ENCODE measurements around the gene WDR1.

WDR1 gene

GRCh38 chr4:10113362-10114047 lies 3.1 kb downstream of the WDR1 start:
- H3K27ac Mint-ChIP-seq = peak overlapping the region; percentile 5
- no peaks in the 10 kb centered on the region for H3K27me3 Mint-ChIP-seq
- H3K36me3 Mint-ChIP-seq (ENCODE audit: low read depth) = peaks cover 83% of the 10 kb centered on the region
- intact Hi-C loops (cut with micrococcal nuclease) = no loop called here
- no peak overlapping the region for H3K4me3 Mint-ChIP-seq
- no peaks in the 10 kb centered on the region for H3K9me3 Mint-ChIP-seq
- peaks cover 90% of the 10 kb centered on the region for H3K4me1 Mint-ChIP-seq (ENCODE audit: low read depth)

DNA sequence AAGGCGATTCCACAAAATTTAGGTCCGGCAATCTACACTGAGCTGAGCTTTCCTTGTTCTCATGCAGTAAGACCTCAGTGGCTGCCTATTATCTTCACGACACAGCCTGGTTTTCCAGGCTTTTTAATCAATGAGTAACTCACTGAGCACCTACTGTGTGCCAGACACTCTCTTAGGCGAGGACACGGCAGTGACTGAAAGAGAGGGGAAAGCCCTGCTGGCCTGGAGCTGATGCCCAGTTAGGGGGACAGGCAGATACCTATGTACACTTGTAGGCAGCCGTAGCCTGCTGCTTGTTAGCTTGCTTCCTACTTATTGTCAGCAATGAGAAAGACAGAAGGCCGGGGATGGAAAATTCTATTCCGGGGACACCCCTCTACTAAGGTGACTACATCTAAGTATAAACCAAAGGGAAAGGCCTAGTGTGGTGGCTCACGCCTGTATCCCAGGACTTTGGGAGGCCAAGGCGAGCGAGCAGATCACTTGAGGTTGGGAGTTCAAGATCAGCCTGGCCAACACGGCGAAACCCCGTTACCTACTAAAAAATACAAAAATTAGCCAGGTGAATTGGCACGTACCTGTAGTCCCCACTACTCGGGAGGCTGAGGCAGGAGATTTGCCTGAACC lies 3.8 kb downstream of the WDR1 start:
- H3K36me3 Mint-ChIP-seq (ENCODE audit: low read depth) = peaks cover 91% of the 10 kb centered on the region
- no peak overlapping the region for H3K4me3 Mint-ChIP-seq
- peaks cover 90% of the 10 kb centered on the region for H3K4me1 Mint-ChIP-seq (ENCODE audit: low read depth)
- H3K27ac Mint-ChIP-seq = no peak overlapping the region
- H3K9me3 Mint-ChIP-seq = no peaks in the 10 kb centered on the region
- H3K27me3 Mint-ChIP-seq = no peaks in the 10 kb centered on the region
- intact Hi-C loops (cut with micrococcal nuclease) = no loop called here

- no peaks in the 10 kb centered on the region for H3K9me3 Mint-ChIP-seq
- H3K27ac Mint-ChIP-seq = peak overlapping the region; percentile 13
- H3K4me1 Mint-ChIP-seq (ENCODE audit: low read depth) = peaks cover 97% of the 10 kb centered on the region
- no peak overlapping the region for H3K4me3 Mint-ChIP-seq
- H3K27me3 Mint-ChIP-seq = no peaks in the 10 kb centered on the region
- peaks cover 100% of the 10 kb centered on the region for H3K36me3 Mint-ChIP-seq (ENCODE audit: low read depth)
- intact Hi-C loops (cut with micrococcal nuclease) = no loop called here
Observed at GRCh38 chr4:10111067-10111801, 5.4 kb downstream of the WDR1 start.

DNA sequence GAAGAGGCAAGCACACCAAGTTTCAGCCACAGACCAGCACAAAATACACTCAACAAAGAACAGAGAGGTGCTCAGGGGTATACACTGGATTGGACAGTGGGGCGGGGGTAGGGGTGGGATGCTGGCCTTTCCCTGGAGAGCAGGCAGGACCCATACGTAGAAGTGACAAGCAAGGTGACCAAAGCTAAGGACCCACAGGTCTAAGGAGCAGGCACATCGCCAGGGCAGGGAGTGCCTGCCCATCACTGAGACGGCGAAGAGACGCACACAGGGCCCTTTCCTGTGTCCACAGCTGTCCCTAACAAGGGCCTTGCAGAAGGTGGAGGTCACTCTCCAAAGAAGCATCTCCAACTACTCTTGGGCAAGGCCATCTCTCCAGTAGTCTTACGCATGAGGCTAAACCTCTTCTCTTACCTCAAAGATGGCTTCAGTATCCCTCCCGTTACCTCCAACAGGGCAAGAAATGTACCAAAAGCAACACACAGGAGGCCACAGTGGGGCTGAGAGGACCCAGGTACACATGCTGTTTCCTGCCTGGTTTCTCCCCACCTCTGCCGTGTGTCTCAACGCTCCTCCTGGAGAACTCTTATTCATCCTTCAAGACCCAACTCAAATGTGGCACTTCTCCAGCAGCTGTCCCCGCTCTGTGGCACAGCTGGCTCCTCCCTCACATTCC lies 6.5 kb downstream of the WDR1 start:
- H3K36me3 Mint-ChIP-seq (ENCODE audit: low read depth) = peaks cover 100% of the 10 kb centered on the region
- H3K27me3 Mint-ChIP-seq = no peaks in the 10 kb centered on the region
- intact Hi-C loops (cut with micrococcal nuclease) = no loop called here
- no peaks in the 10 kb centered on the region for H3K9me3 Mint-ChIP-seq
- H3K4me1 Mint-ChIP-seq (ENCODE audit: low read depth) = peaks cover 100% of the 10 kb centered on the region
- H3K4me3 Mint-ChIP-seq = no peak overlapping the region
- H3K27ac Mint-ChIP-seq = peak overlapping the region; percentile 13

- intact Hi-C loops (cut with micrococcal nuclease) = no loop called here
- no peaks in the 10 kb centered on the region for H3K9me3 Mint-ChIP-seq
- H3K27me3 Mint-ChIP-seq = no peaks in the 10 kb centered on the region
- H3K4me3 Mint-ChIP-seq = no peak overlapping the region
- H3K4me1 Mint-ChIP-seq (ENCODE audit: low read depth) = peaks cover 100% of the 10 kb centered on the region
- H3K27ac Mint-ChIP-seq = peak overlapping the region; percentile 71
- H3K36me3 Mint-ChIP-seq (ENCODE audit: low read depth) = peaks cover 100% of the 10 kb centered on the region
Observed at GRCh38 chr4:10108818-10109783, 7.5 kb downstream of the WDR1 start.

- H3K4me3 Mint-ChIP-seq = no peak overlapping the region
- intact Hi-C loops (cut with micrococcal nuclease) = no loop called here
- H3K9me3 Mint-ChIP-seq = no peaks in the 10 kb centered on the region
- peak overlapping the region; percentile 71 for H3K27ac Mint-ChIP-seq
- peaks cover 100% of the 10 kb centered on the region for H3K4me1 Mint-ChIP-seq (ENCODE audit: low read depth)
- peaks cover 100% of the 10 kb centered on the region for H3K36me3 Mint-ChIP-seq (ENCODE audit: low read depth)
- no peaks in the 10 kb centered on the region for H3K27me3 Mint-ChIP-seq
Observed at GRCh38 chr4:10108391-10108790, 8.2 kb downstream of the WDR1 start.

- Mint-ChIP-seq H3K9me3 (no peaks in the 10 kb centered on the region), H3K4me1 (ENCODE audit: low read depth) (peaks cover 100% of the 10 kb centered on the region), H3K27ac (peak overlapping the region; percentile 71), H3K4me3 (no peak overlapping the region), H3K27me3 (no peaks in the 10 kb centered on the region), H3K36me3 (ENCODE audit: low read depth) (peaks cover 100% of the 10 kb centered on the region)
- intact Hi-C loops (cut with micrococcal nuclease) = no loop called here
Observed at GRCh38 chr4:10107111-10108091, 9.2 kb downstream of the WDR1 start.

DNA sequence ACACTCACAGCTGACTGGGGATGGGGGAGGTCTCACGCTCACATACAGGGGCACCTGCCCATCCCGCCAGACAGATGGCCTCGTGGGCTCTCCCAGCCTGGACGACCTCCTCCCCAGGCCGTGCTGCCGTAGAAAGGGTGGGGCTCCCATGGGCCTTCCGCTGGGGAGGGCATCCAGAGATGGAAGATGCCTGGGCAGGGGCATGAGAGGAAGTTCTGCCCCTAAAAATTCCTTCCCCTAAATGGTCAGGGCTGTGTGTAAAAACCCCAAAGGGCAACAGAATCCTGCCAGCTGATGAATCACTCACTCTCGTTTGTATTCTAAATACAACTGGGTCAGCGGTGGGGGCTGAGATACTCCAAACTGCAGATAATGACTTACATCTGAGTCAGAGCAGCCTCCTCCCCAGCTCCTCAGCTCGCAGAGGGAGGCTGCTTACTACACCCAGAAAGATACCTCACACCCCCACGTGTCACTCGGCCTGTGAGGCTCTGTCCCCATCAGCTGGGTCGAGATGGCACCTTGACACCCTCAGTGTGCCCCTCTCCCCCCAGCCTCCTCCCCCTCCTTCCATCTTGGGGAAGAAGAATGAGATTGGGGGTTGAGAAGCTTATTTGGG lies 10.1 kb downstream of the WDR1 start:
- peaks cover 100% of the 10 kb centered on the region for H3K4me1 Mint-ChIP-seq (ENCODE audit: low read depth)
- H3K27ac Mint-ChIP-seq = peak overlapping the region; percentile 71
- H3K9me3 Mint-ChIP-seq = no peaks in the 10 kb centered on the region
- intact Hi-C loops (cut with micrococcal nuclease) = no loop called here
- H3K27me3 Mint-ChIP-seq = no peaks in the 10 kb centered on the region
- H3K36me3 Mint-ChIP-seq (ENCODE audit: low read depth) = peaks cover 100% of the 10 kb centered on the region
- peak overlapping the region; percentile 8 for H3K4me3 Mint-ChIP-seq

DNA sequence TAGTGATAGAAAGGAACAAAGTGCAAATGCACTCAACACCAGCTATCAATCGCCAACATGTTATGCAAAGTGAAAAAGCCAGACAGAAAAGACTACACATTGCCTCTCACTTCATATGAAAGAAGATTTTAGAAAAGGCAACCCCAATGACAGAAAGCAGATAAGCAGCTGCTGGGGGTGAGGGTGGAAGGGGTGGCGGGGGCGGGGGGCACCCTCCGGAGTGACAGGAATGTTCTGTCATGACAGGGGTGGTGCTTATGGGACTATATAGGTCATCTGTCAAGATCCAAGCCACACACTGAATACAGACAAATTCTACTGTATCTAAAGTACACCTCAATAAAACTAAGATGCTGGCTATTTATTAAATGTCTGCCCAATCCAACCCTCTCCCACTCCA lies 10.7 kb downstream of the WDR1 start:
- no peak overlapping the region for H3K4me3 Mint-ChIP-seq

GRCh38 chr4:10105421-10105820 lies 11.2 kb downstream of the WDR1 start:
- H3K27ac Mint-ChIP-seq = peak overlapping the region; percentile 72
- H3K36me3 Mint-ChIP-seq (ENCODE audit: low read depth) = peaks cover 100% of the 10 kb centered on the region
- no peaks in the 10 kb centered on the region for H3K27me3 Mint-ChIP-seq
- intact Hi-C loops (cut with micrococcal nuclease) = no loop called here
- no peak overlapping the region for H3K4me3 Mint-ChIP-seq
- H3K9me3 Mint-ChIP-seq = no peaks in the 10 kb centered on the region
- H3K4me1 Mint-ChIP-seq (ENCODE audit: low read depth) = peaks cover 100% of the 10 kb centered on the region

More for the DNA sequence above, 10.7 kb downstream of the WDR1 start:
- Mint-ChIP-seq H3K27me3 (no peaks in the 10 kb centered on the region), H3K9me3 (no peaks in the 10 kb centered on the region), H3K4me1 (ENCODE audit: low read depth) (peaks cover 100% of the 10 kb centered on the region), H3K36me3 (ENCODE audit: low read depth) (peaks cover 100% of the 10 kb centered on the region), H3K27ac (peak overlapping the region; percentile 71)
- intact Hi-C loops (cut with micrococcal nuclease) = no loop called here

DNA sequence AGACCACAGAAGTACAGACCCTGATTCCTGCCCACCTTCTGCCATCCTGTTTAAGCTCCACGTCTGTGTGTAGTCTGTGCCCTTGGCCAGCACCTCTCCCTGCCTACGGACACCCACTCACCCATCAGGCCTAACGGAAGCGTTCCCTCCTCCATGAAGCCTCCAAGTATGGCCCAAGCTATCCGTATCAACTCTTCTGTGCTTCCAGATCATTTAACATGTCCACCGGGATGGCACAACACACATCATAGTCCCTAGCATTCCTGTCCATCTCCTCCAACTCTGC lies 11.7 kb downstream of the WDR1 start:
- H3K9me3 Mint-ChIP-seq = no peaks in the 10 kb centered on the region
- no peaks in the 10 kb centered on the region for H3K27me3 Mint-ChIP-seq
- H3K36me3 Mint-ChIP-seq (ENCODE audit: low read depth) = peaks cover 100% of the 10 kb centered on the region
- intact Hi-C loops (cut with micrococcal nuclease) = no loop called here
- peaks cover 100% of the 10 kb centered on the region for H3K4me1 Mint-ChIP-seq (ENCODE audit: low read depth)
- H3K4me3 Mint-ChIP-seq = no peak overlapping the region
- peak overlapping the region; percentile 72 for H3K27ac Mint-ChIP-seq
